Superior temporal gyrus (tissue), 1 donor: ENCODE measurements around the gene GPRC5B.
A peak's percentile ranks its signal among the peaks of the same experiment; 100 is the strongest.

ENCODE experiments used
- DNase-seq: peaks from one replicate; pipeline ENCODE4 v3.0.0-alpha.2; 2016; ENCODE audit errors: extremely low spot score

GPRC5B gene

DNA sequence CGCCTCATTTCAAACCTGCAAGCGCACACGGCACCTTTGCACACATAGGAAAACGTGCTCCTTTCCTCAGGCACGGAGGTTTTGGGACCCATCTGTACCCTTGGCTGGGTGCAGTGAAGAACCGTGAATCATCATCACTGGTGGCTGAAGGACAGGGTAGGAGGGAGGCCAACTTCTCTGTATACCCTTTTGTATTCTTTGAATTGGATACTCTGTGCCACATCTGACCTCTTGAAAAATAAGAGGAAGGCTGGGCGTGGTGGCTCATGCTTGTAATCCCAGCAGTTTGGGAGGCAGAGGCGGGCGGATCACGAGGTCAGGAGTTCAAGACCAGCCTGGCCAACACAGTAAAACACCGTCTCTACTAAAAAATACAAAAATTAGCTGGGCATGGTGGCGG lies 11.7 kb downstream of the GPRC5B start:
- DNase-seq, result peak; percentile 82

GRCh38 chr16:19872179-19872863 lies 12.3 kb downstream of the GPRC5B start:
- DNase-seq, result peak; percentile 81

DNA sequence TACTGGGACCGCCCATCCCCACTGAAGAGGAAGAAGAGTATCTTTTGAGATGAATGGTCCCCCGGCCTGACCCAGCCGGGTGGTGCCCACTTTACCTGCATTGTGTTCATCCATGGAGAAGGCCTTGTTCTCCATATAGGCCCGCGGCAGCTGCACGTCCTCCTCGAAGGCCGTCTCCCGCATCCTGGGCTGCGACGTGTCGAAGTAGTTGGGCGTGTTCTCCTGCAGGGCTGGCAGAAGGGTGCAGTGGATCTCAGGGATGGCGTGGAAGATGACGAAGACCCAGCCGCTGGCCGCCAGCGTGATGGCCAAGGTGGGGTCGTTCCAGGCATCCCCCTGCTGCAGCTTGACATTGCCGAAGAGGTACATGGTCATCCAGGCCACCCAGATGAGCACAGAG lies 12.9 kb downstream of the GPRC5B start:
- no peak for DNase-seq

DNA sequence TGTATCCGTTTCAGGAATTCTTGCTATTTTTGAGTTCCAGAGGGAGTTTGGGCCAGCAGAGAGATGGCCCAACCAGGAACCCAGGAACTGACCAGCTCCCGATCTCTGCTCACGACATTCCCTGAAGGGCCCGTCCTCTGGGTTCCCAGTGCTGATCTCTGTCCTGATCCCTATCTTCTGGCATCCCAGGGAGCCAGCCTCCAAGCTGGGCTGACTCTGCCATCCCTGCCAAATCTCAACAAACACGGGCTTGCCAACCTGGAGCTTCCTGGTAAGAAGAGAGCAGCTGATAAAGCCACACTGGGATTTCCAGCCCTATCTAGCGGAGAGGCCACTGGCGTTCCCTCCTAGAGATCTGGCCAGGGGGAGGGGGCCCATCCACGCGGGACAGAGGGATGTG lies 16.2 kb downstream of the GPRC5B start:
- DNase-seq, result peak; percentile 25

DNA sequence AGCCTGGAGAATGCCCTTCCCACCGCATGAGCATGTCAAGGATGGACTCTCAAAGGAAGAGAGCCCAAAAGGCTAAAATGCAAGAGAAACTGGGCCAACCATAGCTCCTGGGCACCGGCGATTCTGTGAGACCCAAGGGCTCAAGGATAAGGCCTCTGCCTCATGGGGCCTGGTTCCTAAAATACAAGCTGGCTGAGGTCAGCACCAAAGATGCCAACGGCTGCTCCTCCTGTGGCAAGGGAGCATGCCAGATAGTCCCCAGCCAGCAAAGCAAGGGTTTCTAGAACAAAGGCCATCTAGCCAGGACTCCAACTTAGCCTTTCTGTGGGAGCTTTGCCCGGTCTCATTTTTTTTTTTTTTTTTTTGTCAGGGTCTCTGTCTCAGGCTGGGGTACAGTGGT lies 20.1 kb downstream of the GPRC5B start:
- DNase-seq, result no peak

DNA sequence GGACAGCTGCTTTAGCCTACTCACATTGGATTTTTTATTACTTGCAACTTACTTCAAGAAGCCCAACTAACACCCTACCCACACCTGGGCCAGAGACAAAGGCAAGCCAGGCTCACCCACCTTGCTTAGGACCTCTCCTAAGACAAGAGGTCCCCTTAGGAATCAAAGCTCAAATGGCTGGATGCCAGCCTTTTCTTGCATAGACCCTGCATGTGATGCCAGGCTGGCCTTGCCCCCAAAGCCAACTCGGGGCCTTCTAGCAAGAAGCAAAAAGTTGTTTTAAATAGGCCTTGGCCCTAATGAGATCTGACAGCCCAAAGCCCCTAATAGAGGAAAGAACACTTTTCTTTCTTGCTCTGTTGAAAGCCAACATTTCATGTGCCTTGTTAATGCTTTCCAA lies 20.7 kb downstream of the GPRC5B start:
- no peak for DNase-seq

DNA sequence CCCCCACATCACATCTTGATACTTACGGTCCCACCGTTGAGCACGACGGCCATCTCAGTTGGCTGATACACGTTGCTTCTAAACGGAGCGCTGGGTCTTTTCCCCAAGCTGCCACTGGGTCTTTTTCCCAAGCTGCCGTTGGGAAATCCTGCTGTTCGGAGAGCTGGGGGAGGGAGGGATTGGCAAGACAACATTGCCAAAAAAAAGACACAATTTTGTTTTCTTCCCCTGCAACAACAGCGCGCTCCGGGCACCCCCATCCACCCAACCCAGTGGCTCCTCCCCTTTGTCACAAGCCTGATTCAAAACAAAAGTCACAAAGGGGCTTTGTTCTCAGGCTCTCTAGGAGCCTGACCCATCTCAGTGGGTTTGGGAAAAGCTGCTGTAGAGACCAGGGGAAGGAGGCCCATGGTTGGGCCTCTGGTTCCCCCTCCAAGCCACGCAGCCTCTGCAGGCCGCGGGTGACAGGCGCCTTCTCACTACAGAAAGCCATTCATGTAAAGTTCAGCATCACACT lies 22.8 kb downstream of the GPRC5B start:
- peak; percentile 97 for DNase-seq

DNA sequence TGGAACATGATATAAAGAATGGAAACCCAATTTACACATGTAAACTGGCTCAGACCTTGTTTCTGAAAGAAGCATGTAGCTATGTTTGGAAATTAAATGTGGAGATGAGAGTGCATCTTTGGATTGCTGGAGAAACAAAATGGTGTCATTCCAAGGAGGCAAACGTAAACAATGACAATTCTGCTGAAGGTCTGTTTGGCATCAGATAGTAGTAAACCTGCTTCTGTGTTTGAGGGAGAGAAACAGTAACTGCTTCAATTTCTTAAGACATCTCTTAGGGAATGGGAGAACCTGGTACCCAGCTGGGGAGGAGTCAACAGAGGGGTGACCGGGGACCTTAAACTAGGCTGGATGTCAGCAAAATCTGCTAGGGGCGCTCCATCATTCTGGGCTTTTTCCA lies 23.5 kb downstream of the GPRC5B start:
- DNase-seq, result no peak

DNA sequence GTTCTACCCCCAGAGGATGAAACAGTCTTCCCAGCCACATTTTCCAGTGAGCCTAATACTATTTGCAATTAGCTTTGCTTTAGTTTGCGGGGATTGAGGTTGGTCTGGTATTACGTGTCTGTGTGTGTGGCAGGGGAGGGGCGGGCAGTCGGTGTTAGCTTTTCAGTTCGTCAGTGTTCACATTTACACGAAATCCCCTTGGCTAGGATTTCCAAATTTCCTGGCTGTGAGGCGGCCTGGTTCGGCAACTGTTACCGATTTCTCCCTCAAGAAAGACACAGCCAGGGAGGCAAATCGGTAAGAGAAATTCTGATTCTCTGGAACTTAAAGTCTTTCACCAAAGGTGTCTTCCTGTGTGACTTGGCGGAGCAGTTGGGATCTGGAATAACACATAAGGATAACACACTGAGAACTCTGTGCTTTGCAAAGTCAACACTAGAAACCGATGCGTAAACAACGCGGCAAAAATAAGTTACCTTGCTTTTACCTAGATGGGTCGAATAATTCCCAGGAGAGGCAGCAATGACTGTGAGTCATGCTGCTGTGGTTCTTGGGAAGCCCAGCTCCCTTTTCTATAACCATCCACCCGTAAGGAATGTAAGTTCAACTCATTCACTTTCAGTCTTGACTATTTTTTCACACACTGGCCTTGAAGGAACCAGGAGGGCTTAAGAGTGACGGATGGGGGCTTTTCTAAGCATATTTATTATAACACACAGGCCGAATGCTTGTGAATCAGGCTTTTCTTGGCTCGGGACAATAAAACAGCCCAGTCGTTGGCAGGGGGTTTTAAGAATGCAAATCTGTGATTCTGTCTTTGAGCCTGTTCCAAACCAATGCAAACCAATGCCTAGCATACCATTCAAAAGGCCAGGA lies 24.2 kb downstream of the GPRC5B start:
- DNase-seq, result no peak

GRCh38 chr16:19859603-19860002 lies 25.0 kb downstream of the GPRC5B start:
- no peak for DNase-seq

DNA sequence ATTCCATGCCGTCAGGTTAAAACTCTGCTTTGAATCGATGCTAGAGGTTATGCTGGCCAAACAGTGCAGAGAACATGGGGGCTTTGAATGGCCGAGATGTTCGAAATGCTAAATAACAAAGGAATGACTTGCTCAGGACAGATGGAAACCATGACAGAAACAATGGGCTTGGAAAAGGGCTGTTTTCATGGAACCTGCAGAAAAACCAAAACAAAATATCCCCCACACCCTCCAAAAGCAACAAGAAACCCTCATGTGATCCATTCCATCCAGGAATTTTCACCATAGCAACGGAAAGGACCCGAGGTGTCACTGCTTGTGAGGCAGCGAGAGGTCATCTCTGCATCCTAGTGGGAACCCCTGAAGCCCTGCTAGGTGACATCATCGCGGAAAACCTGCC lies 25.5 kb downstream of the GPRC5B start:
- DNase-seq, result no peak

DNA sequence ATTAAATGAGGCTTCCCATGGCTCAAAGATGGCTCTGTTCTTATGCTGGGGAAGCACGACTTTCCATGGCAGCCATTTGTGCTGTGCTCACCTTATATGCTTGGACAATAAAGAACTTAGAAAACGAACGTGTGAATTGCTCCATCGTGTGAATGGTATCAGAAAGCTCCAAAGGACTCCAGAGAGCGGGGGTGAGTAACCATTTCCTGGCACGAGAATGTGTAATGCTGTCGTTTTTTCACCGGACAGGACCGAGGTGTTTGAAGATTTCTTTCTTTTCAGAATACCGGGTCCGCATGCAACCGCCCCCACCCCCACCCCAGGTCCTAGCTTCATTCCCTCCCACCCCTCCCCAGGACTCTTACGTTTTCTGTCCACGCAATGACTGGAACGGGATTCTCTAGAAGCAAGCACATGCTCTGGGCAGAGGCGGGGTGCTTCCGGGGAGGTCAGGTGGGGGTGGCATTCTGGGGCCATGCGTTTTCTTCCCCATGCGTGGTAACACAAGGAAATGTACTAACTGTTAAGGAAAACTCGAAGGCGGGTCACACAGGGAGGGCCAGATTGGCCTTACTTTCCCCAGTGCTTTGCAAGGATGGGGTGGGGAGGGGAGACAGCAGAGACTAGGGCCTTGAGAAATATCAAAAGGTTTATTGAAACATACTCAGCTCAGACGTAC lies 26.2 kb downstream of the GPRC5B start:
- DNase-seq, result peak; percentile 53

DNA sequence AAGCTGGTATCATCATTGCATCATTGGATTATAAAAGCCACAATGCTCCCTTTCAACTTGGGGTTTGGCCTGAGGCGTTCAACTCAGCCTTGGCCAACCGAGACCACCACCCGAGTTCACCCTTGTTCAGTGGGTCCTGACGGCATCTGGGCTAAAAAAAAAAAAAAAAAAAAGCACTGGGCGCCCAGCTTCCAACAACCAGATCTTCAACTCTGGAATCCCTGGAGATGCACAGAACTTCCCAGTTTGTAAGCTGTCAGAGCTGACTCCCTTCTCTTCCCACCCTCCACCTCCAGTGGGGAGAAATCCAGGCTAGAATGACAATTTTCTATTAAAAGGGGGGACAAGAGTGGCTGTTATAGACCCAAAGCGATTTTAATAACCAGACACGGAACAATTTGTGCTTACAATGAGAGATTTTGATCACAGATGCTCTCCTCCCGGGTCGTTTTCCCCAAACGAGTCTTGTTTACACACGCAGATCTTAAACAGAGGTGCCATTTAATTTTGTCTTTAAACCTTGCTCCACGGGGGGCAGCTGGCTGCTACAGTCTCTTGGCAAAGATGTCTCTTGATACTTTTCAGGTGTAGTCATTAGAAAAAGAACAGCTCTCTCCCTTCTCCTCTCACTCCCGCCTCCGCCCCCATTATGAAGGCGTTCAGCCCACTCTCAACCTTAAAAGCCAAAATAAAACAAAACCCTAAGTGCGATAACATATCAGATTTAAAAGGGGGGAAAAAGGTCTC lies 26.9 kb downstream of the GPRC5B start:
- peak; percentile 56 for DNase-seq

DNA sequence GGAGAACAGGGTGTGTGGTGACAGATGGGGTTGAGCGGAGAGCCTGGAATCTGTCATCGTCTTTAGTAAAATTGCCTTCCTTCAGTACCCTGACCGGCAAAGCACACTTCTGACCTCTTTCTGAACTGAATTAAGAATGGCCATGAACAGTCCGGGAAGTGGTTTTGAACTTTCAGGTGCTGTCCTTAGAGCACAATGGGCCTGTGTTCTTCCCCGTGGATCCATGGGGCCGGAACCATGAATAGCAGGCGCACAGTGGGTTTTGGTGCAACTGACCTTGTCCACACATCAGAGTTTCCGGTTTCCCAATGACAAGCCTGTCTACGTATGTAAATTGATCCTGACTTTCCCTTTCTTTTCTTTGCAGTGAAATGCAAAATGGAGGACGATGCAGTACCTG lies 28.5 kb downstream of the GPRC5B start:
- no peak for DNase-seq

- no peak for DNase-seq
Observed at GRCh38 chr16:19854543-19854876, 30.1 kb downstream of the GPRC5B start.

DNA sequence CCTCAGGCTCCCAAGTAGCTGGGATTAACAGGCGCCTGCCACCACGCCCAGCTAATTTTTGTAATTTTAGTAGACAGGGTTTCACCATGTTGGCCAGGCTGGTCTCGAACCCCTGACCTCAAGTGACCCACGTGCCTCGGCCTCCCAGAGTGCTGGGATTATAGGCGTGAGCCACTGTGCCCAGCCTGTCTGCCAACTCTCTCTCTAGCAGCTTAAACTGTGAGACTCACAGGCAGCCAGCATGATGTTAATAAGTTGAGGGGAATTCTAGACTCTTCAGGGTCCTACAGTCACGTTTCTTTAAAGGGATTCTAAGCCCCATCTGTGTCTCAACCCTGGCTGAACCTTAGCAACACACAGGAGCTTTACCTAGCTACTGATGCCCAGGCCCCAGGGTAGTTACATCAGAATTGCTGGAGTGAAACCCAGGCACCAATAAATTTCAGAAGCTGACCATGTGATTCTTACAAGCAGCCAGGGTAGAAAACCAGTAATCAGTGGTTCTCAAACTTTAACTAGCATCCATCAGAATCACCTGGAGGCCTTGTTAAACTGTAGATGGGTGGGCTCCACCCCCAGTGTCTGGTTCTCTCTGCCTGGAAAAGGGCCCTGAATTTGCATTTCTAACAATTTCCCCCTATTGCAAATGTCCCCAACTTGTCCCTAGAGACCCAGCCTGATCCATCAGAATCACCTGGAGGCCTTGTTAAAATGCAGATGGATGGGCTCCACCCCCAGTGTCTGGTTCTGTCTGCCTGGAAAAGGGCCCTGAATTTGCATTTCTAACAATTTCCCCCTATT lies 30.7 kb downstream of the GPRC5B start:
- DNase-seq, result peak; percentile 45

DNA sequence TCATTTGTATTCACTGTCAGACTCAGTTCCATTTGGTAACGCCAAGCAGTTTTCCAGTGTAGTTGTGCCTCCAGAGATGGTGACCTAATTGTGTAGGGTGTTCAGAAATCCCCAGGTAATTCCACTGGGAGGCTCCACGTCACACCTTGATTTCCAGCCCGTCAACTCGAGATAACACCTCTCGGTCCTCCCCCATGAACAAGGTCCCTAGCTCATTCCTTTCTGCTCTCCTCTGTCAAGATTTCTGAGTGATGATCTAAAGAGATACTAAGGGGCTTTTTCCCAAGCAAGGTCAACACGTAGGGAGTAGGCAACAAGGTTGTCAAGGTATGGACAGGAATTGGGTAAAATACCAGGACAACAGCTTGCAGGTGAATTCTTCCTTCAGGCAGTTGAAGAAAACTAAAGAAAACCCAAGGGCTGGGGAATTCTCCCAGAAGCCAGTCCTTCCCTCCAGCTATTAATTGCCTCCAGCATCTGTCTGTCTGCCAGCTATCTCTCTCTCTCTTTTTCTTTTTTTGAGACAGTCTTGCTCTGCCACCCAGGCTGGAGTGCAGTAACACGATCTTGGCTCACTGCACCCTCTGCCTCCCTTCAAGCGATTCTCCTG lies 31.4 kb downstream of the GPRC5B start:
- peak; percentile 47 for DNase-seq

DNA sequence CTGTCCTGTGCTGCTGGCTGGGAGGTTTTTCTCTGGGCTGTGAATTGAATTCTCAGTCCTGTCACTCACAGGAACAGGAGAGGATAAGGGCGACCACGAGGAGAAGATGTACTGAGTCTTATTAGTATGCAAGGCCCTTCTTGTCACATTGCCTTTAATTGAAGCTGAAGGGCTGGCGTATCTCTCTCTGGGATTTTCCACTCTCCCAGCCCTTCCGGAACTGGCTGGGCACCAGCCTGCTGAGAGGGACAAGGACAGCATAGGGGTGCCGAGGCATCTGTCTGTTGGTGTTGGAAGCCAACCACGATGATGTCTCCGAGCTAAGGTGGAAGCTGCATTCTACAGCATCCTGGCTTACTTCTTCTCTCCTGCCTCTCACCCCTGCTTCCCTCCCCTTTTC lies 33.2 kb downstream of the GPRC5B start:
- peak; percentile 86 for DNase-seq

DNA sequence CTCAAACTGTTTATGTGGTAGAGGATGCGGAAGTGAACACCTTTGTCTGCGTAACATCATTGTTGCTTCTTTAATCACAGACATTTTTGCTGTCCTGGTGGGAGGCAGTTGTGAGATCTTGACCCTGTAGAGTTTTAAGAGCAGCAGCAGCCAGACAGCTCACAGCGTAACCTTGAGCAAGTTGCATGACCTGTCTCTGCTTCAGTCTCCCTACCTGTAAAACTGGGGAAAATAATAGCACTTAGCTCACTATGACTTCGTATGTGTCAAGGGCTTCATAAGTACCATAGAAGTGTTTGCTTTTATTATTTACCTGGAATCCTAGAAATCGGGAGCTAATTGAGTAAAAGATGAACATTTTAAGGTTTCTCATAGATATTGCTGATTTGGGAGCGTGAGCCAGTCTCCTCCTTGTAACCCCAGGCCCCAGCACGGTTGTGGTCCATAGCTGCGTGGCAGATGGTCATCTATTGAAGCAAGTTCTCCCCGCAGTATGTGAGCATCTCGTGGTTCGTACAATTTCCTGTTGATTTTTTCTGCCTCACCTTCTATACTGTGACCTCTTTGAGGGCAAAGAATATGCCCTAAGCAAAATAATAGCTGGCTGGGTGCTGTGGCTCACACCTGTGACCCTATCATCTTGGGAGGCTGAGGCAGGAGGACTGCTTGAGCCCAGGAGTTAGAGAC lies 34.4 kb downstream of the GPRC5B start:
- no peak for DNase-seq

GRCh38 chr16:19848756-19849155 lies 35.9 kb downstream of the GPRC5B start:
- DNase-seq, result no peak
